Stomach (tissue), 9 donors: ENCODE measurements around the gene LLCFC1. TPM values are rescaled to one million over a fixed set of nuclear protein-coding genes. Genes with fewer than 3 reads are reported as not detected.

Source experiments
- DNase-seq, 2 donors: peaks; one replicate each; pipeline versions ENCODE4 v3.0.0 to v3.0.0-alpha.2; 2013 to 2019
- H3K27ac ChIP-seq, 5 donors: fragments of 200-600 bp in 4 of 5; sonication (generic) in 4 of 5; one replicate each; pipeline ENCODE4 v1.5.1; 2013 to 2019; ENCODE audit warnings: mild to moderate bottlenecking in 1 of 5, moderate library complexity in 1 of 5
- H3K27me3 ChIP-seq, 3 donors: fragments of 200-600 bp; sonication (generic); one replicate each; pipeline ENCODE4 v1.5.1; 2017 to 2019; ENCODE audit warnings: mixed run types in 1 of 3
- H3K36me3 ChIP-seq, 4 donors: fragments of 200-600 bp; sonication (generic); 1 replicate in 3 of 4; 2 replicates in 1 of 4; pipeline ENCODE4 v1.5.1; 2016 to 2019
- H3K4me1 ChIP-seq, 4 donors: fragments of 200-600 bp; sonication (generic); one replicate each; pipeline ENCODE4 v1.5.1; 2016 to 2019
- H3K4me3 ChIP-seq, 4 donors: fragments of 200-600 bp; sonication (generic) in 3 of 4; one replicate each; pipeline ENCODE4 v1.5.1; 2016 to 2019; ENCODE audit warnings: mild to moderate bottlenecking in 1 of 4
- H3K9me3 ChIP-seq, 4 donors: fragments of 200-600 bp; sonication (generic); one replicate each; pipeline ENCODE4 v1.5.1; 2016 to 2019
- EP300 ChIP-seq: sonication (generic); formaldehyde crosslinking; IDR thresholded peaks from one replicate; pipeline ENCODE4 v1.6.1; 2017; ENCODE audit warnings: antibody characterized with exemption
- POLR2A ChIP-seq, 4 donors: fragments of 450-650 bp; IDR thresholded peaks; one replicate each; pipeline ENCODE4 v1.6.1; 2016; ENCODE audit warnings: antibody characterized with exemption in 4 of 4, control low read depth in 2 of 4, mild to moderate bottlenecking in 1 of 4, moderate library complexity in 1 of 4
- POLR2AphosphoS5 ChIP-seq, 3 donors: sonication (generic); formaldehyde crosslinking; IDR thresholded peaks; one replicate each; pipeline ENCODE4 v1.6.1; 2016; ENCODE audit warnings: antibody characterized with exemption in 3 of 3
- WGBS, 5 donors: extraction: QIAGEN DNeasy Blood & Tissue Kit in 3 of 5; methylation state at CpG; one replicate each; pipeline versions ENCODE4 v1.1.5 to v1.1.7; 2013 to 2018; 5-methylcytosine and 5-hydroxymethylcytosine counted together
- intact Hi-C: fragments of 100-400 bp; cut with DNase I; formaldehyde crosslinking; loops from one replicate; pipeline ENCODE4 v1.15.1; 2023; ENCODE audit warnings: low total_unique reads
- polyA plus RNA-seq, 3 donors: library from polyadenylated mRNA; stranded (reverse); fragments of 200-250 nt; gene quantifications; one replicate each; pipeline ENCODE4 v1.2.3, GENCODE V29; 2013
- total RNA-seq, 5 donors: library from RNA; depleted of rRNA; stranded (reverse); fragments of >200 nt; gene quantifications; one replicate each; pipeline versions ENCODE4 v1.1.0 to v1.2.3, GENCODE V29; 2014 to 2016
- TF ChIP-seq, protein P1 (sequence below), 7 experiments: fragments of 450-650 bp in 4 of 7; fragments of 200-600 bp in 3 of 7; sonication (generic) in 3 of 7; IDR thresholded peaks; one replicate each; pipeline ENCODE4 v1.5.1; 2016 to 2019; ENCODE audit warnings: antibody characterized with exemption in 7 of 7, control low read depth in 2 of 7, mild to moderate bottlenecking in 1 of 7
- donor health status: healthy with polysubstance abuse.
- donor health status: Bipolar disorder and iron deficiency.
- donor health status: healthy.

The LLCFC1 gene
- total and polyA plus RNA-seq, 8 donors = 0.18 TPM; not detected in 7

GRCh38 chr7:142901426-142902259 lies 37.6 kb upstream of the LLCFC1 start:
- H3K9me3 ChIP-seq = peaks cover 0 to 5% (median 2%) of the 10 kb centered on the region in 4 donors
- TF ChIP-seq POLR2AphosphoS5 (IDR thresholded peaks at IDR 0.05) (no peak), POLR2A (IDR thresholded peaks at IDR 0.05) (no peak), EP300 (no peak)
- TF ChIP-seq, protein P1, sequence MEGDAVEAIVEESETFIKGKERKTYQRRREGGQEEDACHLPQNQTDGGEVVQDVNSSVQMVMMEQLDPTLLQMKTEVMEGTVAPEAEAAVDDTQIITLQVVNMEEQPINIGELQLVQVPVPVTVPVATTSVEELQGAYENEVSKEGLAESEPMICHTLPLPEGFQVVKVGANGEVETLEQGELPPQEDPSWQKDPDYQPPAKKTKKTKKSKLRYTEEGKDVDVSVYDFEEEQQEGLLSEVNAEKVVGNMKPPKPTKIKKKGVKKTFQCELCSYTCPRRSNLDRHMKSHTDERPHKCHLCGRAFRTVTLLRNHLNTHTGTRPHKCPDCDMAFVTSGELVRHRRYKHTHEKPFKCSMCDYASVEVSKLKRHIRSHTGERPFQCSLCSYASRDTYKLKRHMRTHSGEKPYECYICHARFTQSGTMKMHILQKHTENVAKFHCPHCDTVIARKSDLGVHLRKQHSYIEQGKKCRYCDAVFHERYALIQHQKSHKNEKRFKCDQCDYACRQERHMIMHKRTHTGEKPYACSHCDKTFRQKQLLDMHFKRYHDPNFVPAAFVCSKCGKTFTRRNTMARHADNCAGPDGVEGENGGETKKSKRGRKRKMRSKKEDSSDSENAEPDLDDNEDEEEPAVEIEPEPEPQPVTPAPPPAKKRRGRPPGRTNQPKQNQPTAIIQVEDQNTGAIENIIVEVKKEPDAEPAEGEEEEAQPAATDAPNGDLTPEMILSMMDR (IDR thresholded peaks at IDR 0.05) = no peak
- no peak overlapping the region for H3K4me3 ChIP-seq
- H3K4me1 ChIP-seq = no peaks in the 10 kb centered on the region
- intact Hi-C loops = no loop called here
- DNase-seq = no peak
- no peak overlapping the region for H3K27ac ChIP-seq
- H3K36me3 ChIP-seq = no peaks in the 10 kb centered on the region
- peaks cover 0 to 4% (median 0%) of the 10 kb centered on the region in 3 donors for H3K27me3 ChIP-seq
- 62 to 72% (median 66%) methylated on average over 15 of the region's 15 CpGs for WGBS, 5 donors

GRCh38 chr7:142904128-142904527 lies 35.2 kb upstream of the LLCFC1 start:
- Histone ChIP-seq H3K4me3 (no peak overlapping the region), H3K27me3 (no peaks in the 10 kb centered on the region), H3K9me3 (peaks cover 0 to 5% (median 2%) of the 10 kb centered on the region in 4 donors), H3K36me3 (no peaks in the 10 kb centered on the region), H3K27ac (no peak overlapping the region), H3K4me1 (peaks cover under 1 to 9% (median 1%) of the 10 kb centered on the region in 4 donors)
- TF ChIP-seq POLR2AphosphoS5 (IDR thresholded peaks at IDR 0.05) (no peak), POLR2A (IDR thresholded peaks at IDR 0.05) (no peak), EP300 (no peak)
- TF ChIP-seq, protein P1 (IDR thresholded peaks at IDR 0.05) = no peak
- no peak for DNase-seq
- intact Hi-C loops = no loop called here

DNA sequence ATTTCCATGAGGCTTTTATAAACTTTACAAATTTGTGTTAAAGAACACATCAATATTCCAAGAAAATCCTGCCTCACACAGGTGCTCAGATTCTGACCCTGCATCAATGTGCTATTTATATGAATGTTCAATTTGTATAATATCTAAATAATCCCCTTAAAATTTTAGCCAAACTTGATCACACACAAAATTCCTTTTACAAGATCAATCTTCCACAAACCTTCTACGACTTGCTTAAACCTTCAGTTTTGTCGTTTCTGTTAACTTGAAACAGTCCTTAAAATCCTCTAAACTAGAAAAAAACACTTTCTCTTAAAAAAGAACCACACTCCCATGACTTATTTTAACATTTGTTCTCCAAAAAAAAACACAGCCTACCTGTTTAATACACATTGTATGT lies 33.5 kb upstream of the LLCFC1 start:
- intact Hi-C loops = no loop called here
- H3K9me3 ChIP-seq = peaks cover 0 to 5% (median 2%) of the 10 kb centered on the region in 4 donors
- H3K4me3 ChIP-seq = no peak overlapping the region
- H3K27me3 ChIP-seq = no peaks in the 10 kb centered on the region
- TF ChIP-seq POLR2AphosphoS5 (IDR thresholded peaks at IDR 0.05) = no peak
- no peak for TF ChIP-seq EP300
- TF ChIP-seq POLR2A (IDR thresholded peaks at IDR 0.05) = no peak
- TF ChIP-seq, protein P1 (IDR thresholded peaks at IDR 0.05) = no peak
- no peaks in the 10 kb centered on the region for H3K36me3 ChIP-seq
- 77 to 89% (median 82%) methylated on average over 2 of the region's 2 CpGs for whole genome bisulfite sequencing, 5 donors
- H3K27ac ChIP-seq = no peak overlapping the region
- no peak for DNase-seq
- H3K4me1 ChIP-seq = peaks cover 3 to 26% (median 13%) of the 10 kb centered on the region in 4 donors

- intact Hi-C loops = no loop called here
- no peak for DNase-seq
- H3K9me3 ChIP-seq = peaks cover 0 to 5% (median 2%) of the 10 kb centered on the region in 4 donors
- H3K36me3 ChIP-seq = no peaks in the 10 kb centered on the region
- H3K27ac ChIP-seq = no peak overlapping the region
- 47 to 96% (median 92%) methylated on average over 2 of the region's 2 CpGs for WGBS, 5 donors
- H3K4me1 ChIP-seq = peaks cover 3 to 28% (median 14%) of the 10 kb centered on the region in 4 donors
- no peak for TF ChIP-seq POLR2AphosphoS5 (IDR thresholded peaks at IDR 0.05)
- H3K27me3 ChIP-seq = no peaks in the 10 kb centered on the region
- no peak overlapping the region for H3K4me3 ChIP-seq
Measured at GRCh38 chr7:142906643-142907042, 32.6 kb upstream of the LLCFC1 start.

DNA sequence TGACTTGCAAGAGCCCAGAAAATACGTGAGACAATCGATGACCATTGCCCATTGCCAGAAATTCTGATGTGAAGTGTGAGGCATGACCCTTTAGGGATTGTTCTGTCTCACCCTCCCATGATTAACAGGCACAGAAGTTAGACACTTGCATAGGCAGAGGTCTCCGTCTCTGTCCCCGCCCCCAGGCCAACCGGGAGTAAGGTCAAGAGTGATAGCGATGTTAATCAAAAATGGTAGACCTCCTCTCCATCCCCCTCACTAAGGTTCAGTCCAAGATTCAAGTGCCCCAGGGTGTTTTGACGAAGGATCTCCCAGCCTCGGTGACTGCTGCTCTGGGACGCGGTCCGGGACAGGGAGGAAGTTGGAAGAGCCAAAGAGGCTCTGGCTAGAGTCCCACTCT lies 31.0 kb upstream of the LLCFC1 start:
- Histone ChIP-seq H3K27me3 (no peaks in the 10 kb centered on the region), H3K4me3 (no peak overlapping the region), H3K27ac (peak overlapping the region in 2 of 5 donors; percentile 34 to 67), H3K36me3 (no peaks in the 10 kb centered on the region), H3K4me1 (peaks cover 3 to 29% (median 16%) of the 10 kb centered on the region in 4 donors), H3K9me3 (peaks cover 0 to 5% (median 2%) of the 10 kb centered on the region in 4 donors)
- intact Hi-C loops = no loop called here
- WGBS, 5 donors = 89 to 94% (median 93%) methylated on average over 11 of the region's 11 CpGs
- DNase-seq = no peak
- TF ChIP-seq POLR2AphosphoS5 (IDR thresholded peaks at IDR 0.05) (no peak), POLR2A (IDR thresholded peaks at IDR 0.05) (no peak), EP300 (no peak)
- TF ChIP-seq, protein P1 (IDR thresholded peaks at IDR 0.05) = no peak
